GM23248 (cell line): ENCODE results near the gene S100B.

Experiments
- EZH2 ChIP-seq: fragments of 200-600 bp; sonication (generic); IDR thresholded peaks from 2 replicates; pipeline ENCODE4 v1.6.1; 2018; ENCODE audit warnings: antibody characterized with exemption, mild to moderate bottlenecking; ENCODE audit not compliant: insufficient read depth, poor library complexity, severe bottlenecking
- EZH2phosphoT487 ChIP-seq: fragments of 200-600 bp; sonication (generic); IDR thresholded peaks from 2 replicates; pipeline ENCODE4 v1.6.1; 2018; ENCODE audit warnings: antibody characterized with exemption, moderate library complexity, mild to moderate bottlenecking, low read depth; ENCODE audit not compliant: insufficient read depth

- TF ChIP-seq EZH2 (no peak), EZH2phosphoT487 (no peak)
These were observed 36.8 kb upstream of the S100B start for GRCh38 chr21:46641656-46642055.
